GM18498 (cell line): ENCODE data around the gene ANKRD36C.
"Not testable (repeated sequence)": the region's sequence is repeated elsewhere in the genome, so short reads cannot be mapped to it uniquely, and the experiment has no call there.

Experiments
- ATAC-seq: cut with Tn5 transposase; IDR thresholded peaks from one replicate; pipeline ENCODE4 v1.9.1; 2021; ENCODE audit warnings: mild to moderate bottlenecking, moderate library complexity; ENCODE audit not compliant: unreplicated experiment

The ANKRD36C gene

DNA sequence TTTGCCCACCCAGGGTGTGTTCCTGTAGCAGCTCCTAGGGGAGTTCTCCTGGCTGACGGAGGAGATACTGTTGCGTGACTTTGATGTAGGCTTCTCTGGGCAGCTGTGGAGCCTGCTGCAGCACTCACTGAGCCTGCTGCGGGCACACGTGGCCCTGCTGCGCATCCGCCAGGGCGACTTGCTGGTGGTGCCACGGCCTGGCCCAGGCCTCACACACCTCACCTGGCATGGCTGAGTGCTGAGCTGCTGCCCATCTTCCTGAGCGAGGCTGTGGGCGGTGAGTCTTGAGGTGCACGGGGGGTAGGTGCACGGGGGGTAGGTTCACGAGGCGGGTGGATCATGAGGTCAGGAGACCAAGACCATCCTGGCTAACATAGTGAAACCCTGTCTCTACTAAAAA is 191.7 kb downstream of the ANKRD36C start:
- no peak for ATAC-seq

GRCh38 chr2:95799147-95799889 is 192.3 kb downstream of the ANKRD36C start:
- ATAC-seq = not testable (repeated sequence)

- not testable (repeated sequence) for ATAC-seq
Observed at GRCh38 chr2:95796249-95797099, 195.2 kb downstream of the ANKRD36C start.

DNA sequence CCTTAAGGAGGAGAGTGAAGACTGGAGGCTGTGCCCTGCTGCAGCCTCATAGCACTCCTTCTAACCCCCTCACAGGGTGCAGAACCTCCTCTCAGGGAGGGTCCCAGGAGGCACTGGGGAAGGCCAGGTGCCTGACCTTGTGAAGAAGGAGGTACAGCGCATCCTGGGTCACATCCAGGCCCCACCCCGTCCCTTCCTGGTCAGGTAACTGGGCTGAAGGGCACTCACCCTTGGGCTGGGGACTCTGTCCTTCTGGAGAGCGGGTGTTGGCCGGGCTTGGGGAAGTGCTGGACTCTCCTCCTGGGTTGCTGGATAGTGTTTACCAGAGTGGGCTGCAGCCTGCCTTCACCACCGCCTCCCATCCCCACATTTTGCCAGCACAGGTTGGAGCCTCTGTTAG is 197.7 kb downstream of the ANKRD36C start:
- ATAC-seq = not testable (repeated sequence)

GRCh38 chr2:95790180-95790579 is 201.4 kb downstream of the ANKRD36C start:
- ATAC-seq = not testable (repeated sequence)

GRCh38 chr2:95789385-95789784 is 202.2 kb downstream of the ANKRD36C start:
- ATAC-seq = not testable (repeated sequence)

DNA sequence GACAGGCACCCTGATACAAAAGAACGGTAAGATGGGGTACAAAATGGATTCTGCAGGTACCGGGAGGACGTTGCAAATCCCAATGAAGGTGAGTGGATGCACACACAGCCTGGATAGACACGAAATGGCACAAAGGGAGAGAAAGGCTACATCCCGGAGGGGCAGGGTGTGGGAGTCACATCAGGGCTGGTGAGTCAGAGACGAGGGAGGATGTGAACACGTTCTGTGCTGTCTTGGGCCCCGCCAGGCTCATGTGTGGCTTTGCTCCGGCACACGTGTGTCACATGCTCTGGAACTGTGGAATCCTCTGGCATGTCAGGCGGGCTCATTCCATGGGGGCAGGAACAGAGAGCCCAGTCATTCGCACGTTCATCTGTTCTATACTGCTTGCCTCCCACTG is 203.0 kb downstream of the ANKRD36C start:
- not testable (repeated sequence) for ATAC-seq
